Measurements from ENCODE around the gene QPCT. TPM values are rescaled to one million over a fixed set of nuclear protein-coding genes. Genes with fewer than 3 reads are reported as not detected.

Gene QPCT
- total and polyA plus RNA-seq, 2 experiments from 2014 or later, result 13.2 TPM

DNA sequence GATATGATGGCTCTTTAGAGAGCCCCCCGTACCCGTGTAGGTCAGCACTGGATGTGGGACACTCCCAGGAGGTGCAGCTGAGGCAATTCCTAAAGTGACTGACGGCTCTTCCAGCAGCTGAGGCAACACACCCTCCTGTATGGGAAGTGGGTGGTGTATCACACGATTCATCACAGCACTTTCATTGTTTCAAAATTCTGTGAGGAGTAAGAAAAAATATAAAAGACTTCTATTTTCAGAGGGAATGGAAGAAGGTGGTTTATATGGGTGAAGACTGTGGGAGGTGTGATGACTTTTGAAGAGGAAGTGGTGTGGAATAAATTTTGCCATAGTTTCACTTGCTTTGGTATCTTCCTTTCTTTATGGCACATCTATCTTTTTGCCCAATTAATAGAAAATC is 22.3 kb downstream of the QPCT start (continued):
- TF ChIP-seq, protein P1, sequence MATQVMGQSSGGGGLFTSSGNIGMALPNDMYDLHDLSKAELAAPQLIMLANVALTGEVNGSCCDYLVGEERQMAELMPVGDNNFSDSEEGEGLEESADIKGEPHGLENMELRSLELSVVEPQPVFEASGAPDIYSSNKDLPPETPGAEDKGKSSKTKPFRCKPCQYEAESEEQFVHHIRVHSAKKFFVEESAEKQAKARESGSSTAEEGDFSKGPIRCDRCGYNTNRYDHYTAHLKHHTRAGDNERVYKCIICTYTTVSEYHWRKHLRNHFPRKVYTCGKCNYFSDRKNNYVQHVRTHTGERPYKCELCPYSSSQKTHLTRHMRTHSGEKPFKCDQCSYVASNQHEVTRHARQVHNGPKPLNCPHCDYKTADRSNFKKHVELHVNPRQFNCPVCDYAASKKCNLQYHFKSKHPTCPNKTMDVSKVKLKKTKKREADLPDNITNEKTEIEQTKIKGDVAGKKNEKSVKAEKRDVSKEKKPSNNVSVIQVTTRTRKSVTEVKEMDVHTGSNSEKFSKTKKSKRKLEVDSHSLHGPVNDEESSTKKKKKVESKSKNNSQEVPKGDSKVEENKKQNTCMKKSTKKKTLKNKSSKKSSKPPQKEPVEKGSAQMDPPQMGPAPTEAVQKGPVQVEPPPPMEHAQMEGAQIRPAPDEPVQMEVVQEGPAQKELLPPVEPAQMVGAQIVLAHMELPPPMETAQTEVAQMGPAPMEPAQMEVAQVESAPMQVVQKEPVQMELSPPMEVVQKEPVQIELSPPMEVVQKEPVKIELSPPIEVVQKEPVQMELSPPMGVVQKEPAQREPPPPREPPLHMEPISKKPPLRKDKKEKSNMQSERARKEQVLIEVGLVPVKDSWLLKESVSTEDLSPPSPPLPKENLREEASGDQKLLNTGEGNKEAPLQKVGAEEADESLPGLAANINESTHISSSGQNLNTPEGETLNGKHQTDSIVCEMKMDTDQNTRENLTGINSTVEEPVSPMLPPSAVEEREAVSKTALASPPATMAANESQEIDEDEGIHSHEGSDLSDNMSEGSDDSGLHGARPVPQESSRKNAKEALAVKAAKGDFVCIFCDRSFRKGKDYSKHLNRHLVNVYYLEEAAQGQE (IDR thresholded peaks at IDR 0.05; ENCODE audit: unreplicated experiment), result no peak

DNA sequence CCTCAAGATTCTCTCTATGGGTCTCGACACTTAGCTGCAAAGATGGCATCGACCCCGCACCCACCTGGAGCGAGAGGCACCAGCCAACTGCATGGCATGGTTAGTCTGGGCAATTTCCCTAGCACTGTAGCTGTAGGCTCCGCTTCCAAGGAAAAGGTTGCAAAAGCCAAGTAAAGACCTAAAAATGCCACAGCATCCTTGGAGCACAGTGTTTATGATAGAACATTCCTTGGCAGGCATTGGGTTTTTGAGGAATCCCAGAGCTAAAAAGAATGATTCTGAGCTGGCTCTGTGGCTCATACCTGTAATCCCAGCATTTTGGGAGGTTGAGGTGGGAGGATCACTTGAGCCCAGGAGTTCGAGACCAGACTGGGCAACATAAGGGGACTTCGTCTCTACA is 22.9 kb downstream of the QPCT start:
- Histone ChIP-seq H3F3A (replicated peaks; ENCODE audit: low read depth) (no peaks in the 10 kb centered on the region), H2AFZ (no peak overlapping the region), H3K27ac (ENCODE audit: low read depth) (no peak overlapping the region), H3K9me2 (ENCODE audit: insufficient read depth) (no peaks in the 10 kb centered on the region), H3K36me3 (ENCODE audit: insufficient read depth) (no peaks in the 10 kb centered on the region), H3K27me3 (ENCODE audit: insufficient read depth) (no peaks in the 10 kb centered on the region), H3K79me2 (replicated peaks; ENCODE audit: insufficient read depth) (no peaks in the 10 kb centered on the region), H3K4me2 (no peak overlapping the region), H3K4me3 (no peak overlapping the region), H4K20me1 (replicated peaks; ENCODE audit: insufficient read depth) (no peaks in the 10 kb centered on the region), H3K4me1 (ENCODE audit: insufficient read depth) (no peaks in the 10 kb centered on the region)
- H3K27ac Mint-ChIP-seq, result no peak overlapping the region
- DNase-seq (ENCODE audit: low spot score) (no peak), ATAC-seq (no peak)
- H3K4me3 Mint-ChIP-seq, result no peak overlapping the region
- H3K36me3 Mint-ChIP-seq (ENCODE audit: low read depth), result no peaks in the 10 kb centered on the region
- TF ChIP-seq, protein P1 (IDR thresholded peaks at IDR 0.05; ENCODE audit: unreplicated experiment), result no peak
- TF ChIP-seq ZNF331 (CRISPR knock-in tag; IDR thresholded peaks at IDR 0.05; ENCODE audit: low read depth) (no peak), CREB1 (CRISPR knock-in tag; IDR thresholded peaks at IDR 0.05; ENCODE audit: low read depth) (no peak), EZH2phosphoT487 (IDR thresholded peaks at IDR 0.05; ENCODE audit: unreplicated experiment) (no peak), NANOG (IDR thresholded peaks at IDR 0.05; ENCODE audit: borderline replicate concordance) (no peak), JUNB (IDR thresholded peaks at IDR 0.05; ENCODE audit: unreplicated experiment) (no peak)
- H3K27me3 Mint-ChIP-seq (ENCODE audit: insufficient read depth, low read depth, poor library complexity), result no peaks in the 10 kb centered on the region
- no peaks in the 10 kb centered on the region for H3K9me3 Mint-ChIP-seq
- no peaks in the 10 kb centered on the region; the same call in 2 of the 3 replicates for H3K4me1 Mint-ChIP-seq

DNA sequence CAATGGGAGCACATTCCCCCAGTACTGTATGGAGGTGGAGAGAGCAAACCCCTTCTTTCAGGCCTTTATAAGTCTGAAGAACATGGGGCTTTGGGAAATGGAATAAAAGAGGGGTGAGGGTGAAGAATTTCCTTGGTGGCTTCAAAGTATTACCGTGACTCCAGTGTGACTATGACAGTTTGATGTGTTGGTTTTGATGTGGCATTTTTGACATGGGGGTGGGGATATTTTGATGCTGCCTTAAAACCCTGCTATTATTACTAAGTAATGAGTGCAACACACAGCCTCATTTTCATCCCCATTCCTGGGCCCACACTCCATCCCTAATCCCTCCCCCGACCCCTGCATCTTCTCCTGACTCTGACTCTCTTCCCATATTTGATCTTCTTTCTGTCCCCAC is 23.6 kb downstream of the QPCT start:
- Mint-ChIP-seq H3K9me3 (no peaks in the 10 kb centered on the region), H3K27me3 (ENCODE audit: insufficient read depth, low read depth, poor library complexity) (no peaks in the 10 kb centered on the region), H3K4me3 (no peak overlapping the region), H3K4me1 (no peaks in the 10 kb centered on the region), H3K36me3 (ENCODE audit: low read depth) (no peaks in the 10 kb centered on the region), H3K27ac (no peak overlapping the region)
- Histone ChIP-seq H3K4me2 (no peak overlapping the region), H3K27ac (ENCODE audit: low read depth) (no peak overlapping the region), H3K4me3 (no peak overlapping the region), H3K9me2 (ENCODE audit: insufficient read depth) (no peaks in the 10 kb centered on the region), H3K27me3 (ENCODE audit: insufficient read depth) (no peaks in the 10 kb centered on the region), H3K36me3 (ENCODE audit: insufficient read depth) (no peaks in the 10 kb centered on the region), H2AFZ (no peak overlapping the region), H3F3A (replicated peaks; ENCODE audit: low read depth) (no peaks in the 10 kb centered on the region), H4K20me1 (replicated peaks; ENCODE audit: insufficient read depth) (no peaks in the 10 kb centered on the region), H3K4me1 (ENCODE audit: insufficient read depth) (no peaks in the 10 kb centered on the region), H3K79me2 (replicated peaks; ENCODE audit: insufficient read depth) (no peaks in the 10 kb centered on the region)
- no peak for ATAC-seq
- no peak for DNase-seq (ENCODE audit: low spot score)
- TF ChIP-seq, protein P1 (IDR thresholded peaks at IDR 0.05; ENCODE audit: unreplicated experiment), result no peak
- no peak for TF ChIP-seq EZH2phosphoT487 (IDR thresholded peaks at IDR 0.05; ENCODE audit: unreplicated experiment)

Measured in GM23338 (cell line).